GM12878 (cell line): Measurements from ENCODE around the gene CACYBP.

Experiments used
- BCL11A ChIP-seq: IDR thresholded peaks from 2 replicates; pipeline ENCODE4 v1.6.1; 2011; ENCODE audit warnings: low read depth, low read length
- EP300 ChIP-seq, 2 experiments: fragments of 150-350 bp in 1 of 2; IDR thresholded peaks; 2 replicates each; pipeline ENCODE4 v1.6.1; 2011 to 2012; ENCODE audit warnings: low read depth in 2 of 2, low read length in 2 of 2, borderline replicate concordance in 1 of 2, improper control_type of control experiment in 1 of 2, inconsistent platforms in 1 of 2; ENCODE audit not compliant: control insufficient read depth in 1 of 2
- EZH2 ChIP-seq: IDR thresholded peaks from 2 replicates; pipeline ENCODE4 v1.6.1; 2012; ENCODE audit warnings: low read depth, mild to moderate bottlenecking, control low read depth, inconsistent platforms, low read length, borderline replicate concordance; ENCODE audit not compliant: control insufficient read depth
- HCFC1 ChIP-seq: fragments of 150-350 bp; IDR thresholded peaks from 2 replicates; pipeline ENCODE4 v1.6.1; 2014; ENCODE audit warnings: low read length
- MEF2A ChIP-seq: IDR thresholded peaks from 2 replicates; pipeline ENCODE4 v1.6.1; 2011; ENCODE audit warnings: low read depth, mild to moderate bottlenecking, low read length, moderate library complexity; ENCODE audit not compliant: insufficient read depth
- RCOR1 ChIP-seq: conservative IDR thresholded peaks from 2 replicates; pipeline ENCODE4 v1.6.1; 2012; ENCODE audit warnings: low read depth, low read length, improper control_type of control experiment
- SREBF2 ChIP-seq: IDR thresholded peaks from 2 replicates; pipeline ENCODE4 v1.6.1; 2012; ENCODE audit warnings: mild to moderate bottlenecking, low read length
- ZNF207 ChIP-seq: fragments of 450-650 bp; IDR thresholded peaks from 2 replicates; pipeline ENCODE4 v1.6.1; 2014; ENCODE audit warnings: antibody characterized with exemption, mild to moderate bottlenecking, borderline replicate concordance
- TF ChIP-seq, protein P1 (sequence below), 3 experiments: IDR thresholded peaks in 2 of 3; conservative IDR thresholded peaks in 1 of 3; 2 replicates each; pipeline ENCODE4 v1.5.1; 2011; ENCODE audit warnings: low read depth in 3 of 3, low read length in 3 of 3, mild to moderate bottlenecking in 3 of 3, control low read depth in 2 of 3, moderate library complexity in 2 of 3, inconsistent platforms in 1 of 3, mixed read lengths in 1 of 3; ENCODE audit not compliant: control insufficient read depth in 2 of 3, insufficient read depth in 1 of 3; ENCODE audit errors: extremely low read depth in 1 of 3
- TF ChIP-seq, protein P2 (sequence below): IDR thresholded peaks from 2 replicates; pipeline ENCODE4 v1.6.1; 2012; ENCODE audit warnings: mild to moderate bottlenecking, low read depth, low read length

DNA sequence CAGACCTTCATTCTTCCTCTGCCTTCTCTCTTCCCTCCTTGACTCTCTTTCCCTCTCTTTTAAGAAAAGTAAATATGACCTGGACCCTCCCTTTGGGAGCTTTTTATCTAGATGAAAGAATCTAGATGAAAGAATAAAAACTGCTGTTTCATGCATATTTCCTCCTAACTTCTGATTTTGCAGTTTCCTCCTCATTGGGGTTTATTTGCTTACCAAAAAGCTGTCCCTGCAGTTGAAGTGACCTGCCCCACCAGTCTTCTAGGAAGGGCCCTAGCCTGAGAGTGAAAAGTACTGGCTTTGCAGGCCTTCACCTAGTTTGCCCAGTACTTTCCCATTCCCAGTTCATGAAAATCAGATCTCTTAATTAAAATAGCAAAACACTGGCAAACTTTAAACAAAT lies 28.3 kb upstream of the CACYBP start:
- no peak for TF ChIP-seq ZNF207
- no peak for TF ChIP-seq BCL11A
- TF ChIP-seq, protein P1, sequence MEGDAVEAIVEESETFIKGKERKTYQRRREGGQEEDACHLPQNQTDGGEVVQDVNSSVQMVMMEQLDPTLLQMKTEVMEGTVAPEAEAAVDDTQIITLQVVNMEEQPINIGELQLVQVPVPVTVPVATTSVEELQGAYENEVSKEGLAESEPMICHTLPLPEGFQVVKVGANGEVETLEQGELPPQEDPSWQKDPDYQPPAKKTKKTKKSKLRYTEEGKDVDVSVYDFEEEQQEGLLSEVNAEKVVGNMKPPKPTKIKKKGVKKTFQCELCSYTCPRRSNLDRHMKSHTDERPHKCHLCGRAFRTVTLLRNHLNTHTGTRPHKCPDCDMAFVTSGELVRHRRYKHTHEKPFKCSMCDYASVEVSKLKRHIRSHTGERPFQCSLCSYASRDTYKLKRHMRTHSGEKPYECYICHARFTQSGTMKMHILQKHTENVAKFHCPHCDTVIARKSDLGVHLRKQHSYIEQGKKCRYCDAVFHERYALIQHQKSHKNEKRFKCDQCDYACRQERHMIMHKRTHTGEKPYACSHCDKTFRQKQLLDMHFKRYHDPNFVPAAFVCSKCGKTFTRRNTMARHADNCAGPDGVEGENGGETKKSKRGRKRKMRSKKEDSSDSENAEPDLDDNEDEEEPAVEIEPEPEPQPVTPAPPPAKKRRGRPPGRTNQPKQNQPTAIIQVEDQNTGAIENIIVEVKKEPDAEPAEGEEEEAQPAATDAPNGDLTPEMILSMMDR (IDR thresholded peaks at IDR 0.05 in 2 of 3, conservative IDR thresholded peaks at IDR 0.05 in 1 of 3; ENCODE audit: control insufficient read depth in 2 of 3, extremely low read depth in 1 of 3, insufficient read depth in 1 of 3, low read depth in 3 of 3, low read length in 3 of 3), result no peak
- no peak for TF ChIP-seq EP300 (IDR thresholded peaks at IDR 0.05; ENCODE audit: borderline replicate concordance in 1 of 2, control insufficient read depth in 1 of 2, low read depth in 2 of 2, low read length in 2 of 2)
- TF ChIP-seq RCOR1, result no peak
- no peak for TF ChIP-seq MEF2A
- no peak for TF ChIP-seq EZH2
- TF ChIP-seq, protein P2, sequence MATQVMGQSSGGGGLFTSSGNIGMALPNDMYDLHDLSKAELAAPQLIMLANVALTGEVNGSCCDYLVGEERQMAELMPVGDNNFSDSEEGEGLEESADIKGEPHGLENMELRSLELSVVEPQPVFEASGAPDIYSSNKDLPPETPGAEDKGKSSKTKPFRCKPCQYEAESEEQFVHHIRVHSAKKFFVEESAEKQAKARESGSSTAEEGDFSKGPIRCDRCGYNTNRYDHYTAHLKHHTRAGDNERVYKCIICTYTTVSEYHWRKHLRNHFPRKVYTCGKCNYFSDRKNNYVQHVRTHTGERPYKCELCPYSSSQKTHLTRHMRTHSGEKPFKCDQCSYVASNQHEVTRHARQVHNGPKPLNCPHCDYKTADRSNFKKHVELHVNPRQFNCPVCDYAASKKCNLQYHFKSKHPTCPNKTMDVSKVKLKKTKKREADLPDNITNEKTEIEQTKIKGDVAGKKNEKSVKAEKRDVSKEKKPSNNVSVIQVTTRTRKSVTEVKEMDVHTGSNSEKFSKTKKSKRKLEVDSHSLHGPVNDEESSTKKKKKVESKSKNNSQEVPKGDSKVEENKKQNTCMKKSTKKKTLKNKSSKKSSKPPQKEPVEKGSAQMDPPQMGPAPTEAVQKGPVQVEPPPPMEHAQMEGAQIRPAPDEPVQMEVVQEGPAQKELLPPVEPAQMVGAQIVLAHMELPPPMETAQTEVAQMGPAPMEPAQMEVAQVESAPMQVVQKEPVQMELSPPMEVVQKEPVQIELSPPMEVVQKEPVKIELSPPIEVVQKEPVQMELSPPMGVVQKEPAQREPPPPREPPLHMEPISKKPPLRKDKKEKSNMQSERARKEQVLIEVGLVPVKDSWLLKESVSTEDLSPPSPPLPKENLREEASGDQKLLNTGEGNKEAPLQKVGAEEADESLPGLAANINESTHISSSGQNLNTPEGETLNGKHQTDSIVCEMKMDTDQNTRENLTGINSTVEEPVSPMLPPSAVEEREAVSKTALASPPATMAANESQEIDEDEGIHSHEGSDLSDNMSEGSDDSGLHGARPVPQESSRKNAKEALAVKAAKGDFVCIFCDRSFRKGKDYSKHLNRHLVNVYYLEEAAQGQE, result no peak
- TF ChIP-seq HCFC1, result no peak
- TF ChIP-seq SREBF2, result no peak
